CD4-positive, CD25-positive, alpha-beta regulatory T cell (primary cell): ENCODE data around the gene PPFIBP2. TPM values are rescaled to one million over a fixed set of nuclear protein-coding genes. Genes with fewer than 3 reads are reported as not detected.
"Not testable (repeated sequence)": the region's sequence is repeated elsewhere in the genome, so short reads cannot be mapped to it uniquely, and the experiment has no call there.

ENCODE experiments used
- ATAC-seq, 2 donors: fragments of 150-1000 bp; cut with Tn5 transposase; one replicate each; pipeline ENCODE4 v1.10.0; 2021; ENCODE audit warnings: low read depth in 2 of 2, moderate number of reproducible peaks in 2 of 2, moderate library complexity in 1 of 2
- DNase-seq, 3 donors: peaks; one replicate each; pipeline versions ENCODE4 v3.0.0 to v3.0.0-alpha.2; 2012 to 2022; ENCODE audit warnings: mixed read lengths in 1 of 3
- H3K27ac ChIP-seq: one replicate; pipeline ENCODE4 v1.7.0; 2013; ENCODE audit warnings: mild to moderate bottlenecking, low read length; ENCODE audit not compliant: insufficient read depth, poor library complexity, severe bottlenecking
- H3K27me3 ChIP-seq: one replicate; pipeline ENCODE4 v1.7.0; 2013; ENCODE audit warnings: low read length; ENCODE audit not compliant: control insufficient read depth, insufficient read depth
- H3K36me3 ChIP-seq: one replicate; pipeline ENCODE4 v1.7.0; 2013; ENCODE audit warnings: mild to moderate bottlenecking, low read length, moderate library complexity; ENCODE audit not compliant: control insufficient read depth, insufficient read depth
- H3K4me1 ChIP-seq: 2 replicates; pipeline ENCODE4 v1.7.0; 2013; ENCODE audit warnings: mild to moderate bottlenecking, low read length; ENCODE audit not compliant: insufficient read depth, control insufficient read depth, poor library complexity, severe bottlenecking
- H3K4me3 ChIP-seq: one replicate; pipeline ENCODE4 v1.7.0; 2013; ENCODE audit warnings: low read depth, mild to moderate bottlenecking, low read length, moderate library complexity
- H3K9me3 ChIP-seq, 2 experiments: 1 replicate in 1 of 2; 2 replicates in 1 of 2; pipeline ENCODE4 v1.7.0; 2013; ENCODE audit warnings: low read length in 2 of 2, mild to moderate bottlenecking in 1 of 2, moderate library complexity in 1 of 2; ENCODE audit not compliant: control insufficient read depth in 2 of 2
- H3K27ac Mint-ChIP-seq, 3 donors: one replicate each; pipeline ENCODE4 v1.8.0; 2020 to 2022; ENCODE audit warnings: mild to moderate bottlenecking in 3 of 3, mixed read lengths in 3 of 3, moderate library complexity in 2 of 3
- H3K27me3 Mint-ChIP-seq: one replicate; pipeline ENCODE4 v1.8.0; 2022; ENCODE audit warnings: mild to moderate bottlenecking, mixed read lengths
- H3K36me3 Mint-ChIP-seq: one replicate; pipeline ENCODE4 v1.8.0; 2020; ENCODE audit warnings: mixed read lengths
- H3K4me1 Mint-ChIP-seq, 4 donors: one replicate each; pipeline ENCODE4 v1.8.0; 2020 to 2022; ENCODE audit warnings: mixed read lengths in 4 of 4, mild to moderate bottlenecking in 1 of 4
- H3K4me3 Mint-ChIP-seq, 4 donors: one replicate each; pipeline ENCODE4 v1.8.0; 2020 to 2022; ENCODE audit warnings: mild to moderate bottlenecking in 4 of 4, mixed read lengths in 4 of 4, moderate library complexity in 3 of 4
- H3K9me3 Mint-ChIP-seq, 7 donors: one replicate each; pipeline ENCODE4 v1.8.0; 2020 to 2022; ENCODE audit warnings: mixed read lengths in 7 of 7, mild to moderate bottlenecking in 3 of 7, moderate library complexity in 2 of 7
- polyA plus RNA-seq, 4 donors: library from polyadenylated mRNA; unstranded; fragments of 300-500 nt; fragmentation: Illumina TruSeq; gene quantifications; one replicate each; pipeline ENCODE4 v1.2.3, GENCODE V29; 2021
- total RNA-seq: library from RNA; stranded (reverse); gene quantifications from one replicate; pipeline ENCODE4 v1.2.3, GENCODE V29; 2022

The PPFIBP2 gene
- total and polyA plus RNA-seq, 5 donors from 2014 or later: 0.47 to 10.6 (median 4.2) TPM

GRCh38 chr11:7657306-7658025, 143.7 kb downstream of the PPFIBP2 start:
- ATAC-seq: no peak

GRCh38 chr11:7663531-7663930, 149.7 kb downstream of the PPFIBP2 start:
- H3K9me3 ChIP-seq, H3K36me3 Mint-ChIP-seq, ATAC-seq, DNase-seq, H3K27me3 Mint-ChIP-seq, H3K36me3 ChIP-seq, H3K4me3 ChIP-seq, H3K4me1 ChIP-seq, H3K27me3 ChIP-seq, H3K27ac ChIP-seq, H3K27ac Mint-ChIP-seq, H3K4me3 Mint-ChIP-seq, H3K4me1 Mint-ChIP-seq, H3K9me3 Mint-ChIP-seq: not testable (repeated sequence)

More at GRCh38 chr11:7657306-7658025, 143.7 kb downstream of the PPFIBP2 start:
- DNase-seq: peak in 2 of 3 donors; percentile 7 to 55
- Mint-ChIP-seq H3K27ac (no peak overlapping the region), H3K36me3 (peaks cover 16% of the 10 kb centered on the region), H3K9me3 (no peaks in the 10 kb centered on the region), H3K4me1 (no peaks in the 10 kb centered on the region), H3K4me3 (no peak overlapping the region), H3K27me3 (no peaks in the 10 kb centered on the region)
- Histone ChIP-seq H3K9me3 (no peaks in the 10 kb centered on the region), H3K27ac (no peak overlapping the region), H3K4me1 (no peaks in the 10 kb centered on the region), H3K4me3 (no peak overlapping the region), H3K36me3 (no peaks in the 10 kb centered on the region), H3K27me3 (no peaks in the 10 kb centered on the region)

- no peaks in the 10 kb centered on the region for H3K36me3 ChIP-seq
- H3K27ac Mint-ChIP-seq: no peak overlapping the region
- H3K36me3 Mint-ChIP-seq: no peaks in the 10 kb centered on the region
- no peaks in the 10 kb centered on the region for H3K4me1 ChIP-seq
- no peaks in the 10 kb centered on the region for H3K27me3 ChIP-seq
- H3K4me3 Mint-ChIP-seq: no peak overlapping the region
- H3K4me3 ChIP-seq: no peak overlapping the region
- no peak for ATAC-seq
- H3K27me3 Mint-ChIP-seq: no peaks in the 10 kb centered on the region
- peaks cover 0 to 2% (median 0%) of the 10 kb centered on the region in 7 donors for H3K9me3 Mint-ChIP-seq
- no peaks in the 10 kb centered on the region for H3K4me1 Mint-ChIP-seq
- H3K9me3 ChIP-seq: no peaks in the 10 kb centered on the region
- DNase-seq: no peak
- no peak overlapping the region for H3K27ac ChIP-seq
Observed at GRCh38 chr11:7664867-7665266, 151.1 kb downstream of the PPFIBP2 start.

- Mint-ChIP-seq H3K4me1 (no peaks in the 10 kb centered on the region), H3K4me3 (no peak overlapping the region), H3K27me3 (peaks cover 5% of the 10 kb centered on the region), H3K27ac (no peak overlapping the region), H3K36me3 (no peaks in the 10 kb centered on the region), H3K9me3 (peaks cover 0 to 2% (median 0%) of the 10 kb centered on the region in 7 donors)
- no peaks in the 10 kb centered on the region for H3K27me3 ChIP-seq
- no peaks in the 10 kb centered on the region for H3K9me3 ChIP-seq
- H3K36me3 ChIP-seq: no peaks in the 10 kb centered on the region
- ATAC-seq (peak; percentile 79 to 93), DNase-seq (peak; percentile 26 to 71 (median 61))
- no peaks in the 10 kb centered on the region for H3K4me1 ChIP-seq
- H3K27ac ChIP-seq: no peak overlapping the region
- H3K4me3 ChIP-seq: no peak overlapping the region
Observed at GRCh38 chr11:7665473-7666291, 151.9 kb downstream of the PPFIBP2 start.

- Mint-ChIP-seq H3K9me3 (peaks cover 0 to 2% (median 0%) of the 10 kb centered on the region in 7 donors), H3K27me3 (peaks cover 10% of the 10 kb centered on the region), H3K36me3 (no peaks in the 10 kb centered on the region), H3K4me3 (no peak overlapping the region), H3K27ac (no peak overlapping the region), H3K4me1 (no peaks in the 10 kb centered on the region)
- DNase-seq: no peak
- Histone ChIP-seq H3K4me1 (no peaks in the 10 kb centered on the region), H3K9me3 (no peaks in the 10 kb centered on the region), H3K36me3 (no peaks in the 10 kb centered on the region), H3K27ac (no peak overlapping the region), H3K4me3 (no peak overlapping the region), H3K27me3 (peaks cover under 1% of the 10 kb centered on the region)
- ATAC-seq: no peak
Observed at GRCh38 chr11:7666292-7666866, 152.6 kb downstream of the PPFIBP2 start.

GRCh38 chr11:7667460-7667859, 153.7 kb downstream of the PPFIBP2 start:
- Mint-ChIP-seq H3K27ac (peak overlapping the region in 1 of 3 donors; percentile 52), H3K27me3 (peaks cover 19% of the 10 kb centered on the region), H3K36me3 (no peaks in the 10 kb centered on the region), H3K4me3 (no peak overlapping the region), H3K4me1 (no peaks in the 10 kb centered on the region), H3K9me3 (peaks cover 0 to 2% (median 0%) of the 10 kb centered on the region in 7 donors)
- DNase-seq (no peak), ATAC-seq (no peak)
- peaks cover 2% of the 10 kb centered on the region for H3K27me3 ChIP-seq
- H3K4me1 ChIP-seq: no peaks in the 10 kb centered on the region
- H3K9me3 ChIP-seq: no peaks in the 10 kb centered on the region
- H3K36me3 ChIP-seq: no peaks in the 10 kb centered on the region
- no peak overlapping the region for H3K4me3 ChIP-seq
- no peak overlapping the region for H3K27ac ChIP-seq

GRCh38 chr11:7668464-7668863, 154.7 kb downstream of the PPFIBP2 start:
- Mint-ChIP-seq H3K27me3 (peaks cover 27% of the 10 kb centered on the region), H3K36me3 (no peaks in the 10 kb centered on the region), H3K4me3 (no peak overlapping the region), H3K27ac (no peak overlapping the region), H3K4me1 (no peaks in the 10 kb centered on the region), H3K9me3 (peaks cover 0 to 2% (median 0%) of the 10 kb centered on the region in 7 donors)
- H3K9me3 ChIP-seq: no peaks in the 10 kb centered on the region
- H3K27me3 ChIP-seq: peaks cover 8% of the 10 kb centered on the region
- H3K4me1 ChIP-seq: no peaks in the 10 kb centered on the region
- H3K36me3 ChIP-seq: no peaks in the 10 kb centered on the region
- no peak overlapping the region for H3K27ac ChIP-seq
- no peak for ATAC-seq
- no peak for DNase-seq
- no peak overlapping the region for H3K4me3 ChIP-seq
